Breast epithelium (tissue), 4 donors: ENCODE data around the gene IGFBP7. TPM values are rescaled to one million over a fixed set of nuclear protein-coding genes. Genes with fewer than 3 reads are reported as not detected.

Experiments
- DNase-seq, 2 donors: peaks; one replicate each; pipeline ENCODE4 v3.0.0-alpha.2; 2019; ENCODE audit warnings: low spot score in 2 of 2
- H3K27ac ChIP-seq, 2 donors: fragments of 200-600 bp; sonication (generic) in 1 of 2; one replicate each; pipeline ENCODE4 v1.5.1; 2016 to 2019; ENCODE audit warnings: mild to moderate bottlenecking in 1 of 2
- H3K27me3 ChIP-seq, 2 donors: fragments of 200-600 bp; sonication (generic) in 1 of 2; one replicate each; pipeline versions ENCODE4 v1.5.1 to v1.6.0; 2017 to 2019; ENCODE audit warnings: control low read depth in 1 of 2, mild to moderate bottlenecking in 1 of 2
- H3K36me3 ChIP-seq: fragments of 200-600 bp; one replicate; pipeline ENCODE4 v1.5.1; 2019
- H3K4me1 ChIP-seq, 2 donors: fragments of 200-600 bp; sonication (generic); one replicate each; pipeline ENCODE4 v1.5.1; 2016 to 2019; ENCODE audit warnings: control low read depth in 1 of 2
- H3K4me3 ChIP-seq, 3 donors: fragments of 200-600 bp; sonication (generic); 1 replicate in 2 of 3; 2 replicates in 1 of 3; pipeline ENCODE4 v1.5.1; 2016 to 2019; ENCODE audit warnings: mild to moderate bottlenecking in 3 of 3, moderate library complexity in 2 of 3
- H3K9me3 ChIP-seq, 2 donors: fragments of 200-600 bp; sonication (generic) in 1 of 2; one replicate each; pipeline ENCODE4 v1.5.1; 2016 to 2019; ENCODE audit warnings: control low read depth in 1 of 2
- CTCF ChIP-seq, 3 donors: fragments of 450-650 bp; IDR thresholded peaks; one replicate each; pipeline ENCODE4 v1.5.1; 2016 to 2017; ENCODE audit warnings: antibody characterized with exemption in 3 of 3, mild to moderate bottlenecking in 3 of 3, moderate library complexity in 3 of 3
- POLR2A ChIP-seq: fragments of 450-650 bp; IDR thresholded peaks from one replicate; pipeline ENCODE4 v1.6.1; 2016; ENCODE audit warnings: antibody characterized with exemption, mild to moderate bottlenecking, moderate library complexity
- POLR2AphosphoS5 ChIP-seq, 3 donors: sonication (generic); formaldehyde crosslinking; IDR thresholded peaks; one replicate each; pipeline ENCODE4 v1.6.1; 2017; ENCODE audit warnings: antibody characterized with exemption in 3 of 3
- intact Hi-C: fragments of 100-400 bp; cut with DNase I; formaldehyde crosslinking; loops from one replicate; pipeline ENCODE4 v1.15.1; 2023; ENCODE audit warnings: low total_unique reads
- total RNA-seq, 3 donors: library from RNA; depleted of rRNA; stranded (reverse); fragments of >200 nt; gene quantifications; one replicate each; pipeline ENCODE4 v1.1.0, GENCODE V29; 2016

IGFBP7 gene
- total RNA-seq, 3 donors from 2014 or later = 205 to 769 (median 622) TPM

GRCh38 chr4:56981795-56982201 is 128.4 kb downstream of the IGFBP7 start:
- Histone ChIP-seq H3K9me3 (no peaks in the 10 kb centered on the region), H3K4me3 (no peak overlapping the region), H3K4me1 (peaks cover 0 to 6% of the 10 kb centered on the region in 2 donors), H3K27me3 (no peaks in the 10 kb centered on the region), H3K27ac (no peak overlapping the region), H3K36me3 (no peaks in the 10 kb centered on the region)
- no peak for DNase-seq
- intact Hi-C loops = no loop called here
- no peak for TF ChIP-seq POLR2AphosphoS5 (IDR thresholded peaks at IDR 0.05)
- TF ChIP-seq CTCF (IDR thresholded peaks at IDR 0.05) = no peak
- TF ChIP-seq POLR2A = no peak

Other genes with a start within 250 kb of the IGFBP7 start
- 10 to 100 TPM; 31.0 to 44.6 (median 32.8) TPM for gene REST, start 202.5 kb downstream of the IGFBP7 start, total RNA-seq
- gene NOA1, start 132.8 kb downstream of the IGFBP7 start, total RNA-seq = 10 to 100 TPM; 22.6 to 25.4 (median 23.7) TPM
- gene POLR2B, start 131.5 kb downstream of the IGFBP7 start, total RNA-seq = 100 to 1,000 TPM in 1 of 3 donors, 10 to 100 TPM in 2; 66.1 to 112 (median 71.4) TPM